Measurements from ENCODE around the gene MFAP4. TPM values are rescaled to one million over a fixed set of nuclear protein-coding genes. Genes with fewer than 3 reads are reported as not detected.

MFAP4 gene
- total RNA-seq (2014; rRNA removed; shearing (Covaris generic)), result not detected in 2 replicates

GRCh38 chr17:19386974-19387920 is at the start of gene MFAP4:
Gene MFAP4 (minus strand): TSS chr17:19387190. CDS start chr17:19387155, 35 bp downstream.
- DNase-seq (ENCODE audit: low spot score), result no peak

- no peak for DNase-seq (ENCODE audit: low spot score)
Observed at GRCh38 chr17:19433727-19434340, 46.8 kb upstream of the MFAP4 start.

GRCh38 chr17:19433255-19433654 is 46.3 kb upstream of the MFAP4 start:
- no peak for DNase-seq (ENCODE audit: low spot score)

GRCh38 chr17:19431691-19432090 is 44.7 kb upstream of the MFAP4 start:
- DNase-seq (ENCODE audit: low spot score), result no peak

- no peak for DNase-seq (ENCODE audit: low spot score)
Observed at GRCh38 chr17:19426631-19427030, 39.6 kb upstream of the MFAP4 start.

- no peak for DNase-seq (ENCODE audit: low spot score)
Observed at GRCh38 chr17:19424934-19425868, 38.2 kb upstream of the MFAP4 start.

GRCh38 chr17:19421926-19422325 is 34.9 kb upstream of the MFAP4 start:
- DNase-seq (ENCODE audit: low spot score), result no peak

- no peak for DNase-seq (ENCODE audit: low spot score)
Observed at GRCh38 chr17:19421219-19421618, 34.2 kb upstream of the MFAP4 start.

- peak; percentile 5 for DNase-seq (ENCODE audit: low spot score)
Observed at GRCh38 chr17:19418251-19418992, 31.4 kb upstream of the MFAP4 start.

GRCh38 chr17:19417611-19418010 is 30.6 kb upstream of the MFAP4 start:
- no peak for DNase-seq (ENCODE audit: low spot score)

- DNase-seq (ENCODE audit: low spot score), result no peak
Observed at GRCh38 chr17:19415806-19416775, 29.1 kb upstream of the MFAP4 start.

GRCh38 chr17:19415311-19415710 is 28.3 kb upstream of the MFAP4 start:
- no peak for DNase-seq (ENCODE audit: low spot score)

GRCh38 chr17:19414396-19415280 is 27.6 kb upstream of the MFAP4 start:
- no peak for DNase-seq (ENCODE audit: low spot score)

GRCh38 chr17:19413761-19414160 is 26.8 kb upstream of the MFAP4 start:
- no peak for DNase-seq (ENCODE audit: low spot score)

- DNase-seq (ENCODE audit: low spot score), result no peak
Observed at GRCh38 chr17:19412984-19413383, 26.0 kb upstream of the MFAP4 start.

- DNase-seq (ENCODE audit: low spot score), result no peak
Observed at GRCh38 chr17:19412510-19412909, 25.5 kb upstream of the MFAP4 start.

GRCh38 chr17:19411631-19412030 is 24.6 kb upstream of the MFAP4 start:
- DNase-seq (ENCODE audit: low spot score), result no peak

- no peak for DNase-seq (ENCODE audit: low spot score)
Observed at GRCh38 chr17:19410875-19411620, 24.1 kb upstream of the MFAP4 start, which contains the start of gene RNF112. Gene RNF112 (plus strand): TSS chr17:19411232. CDS start chr17:19411409, 177 bp downstream.
